ENCODE results near the gene ASTN2. TPM values are rescaled to one million over a fixed set of nuclear protein-coding genes. Genes with fewer than 3 reads are reported as not detected.

The ASTN2 gene
- total and polyA plus RNA-seq, 12 donors: 1.9 to 11.1 (median 4.0) TPM

DNA sequence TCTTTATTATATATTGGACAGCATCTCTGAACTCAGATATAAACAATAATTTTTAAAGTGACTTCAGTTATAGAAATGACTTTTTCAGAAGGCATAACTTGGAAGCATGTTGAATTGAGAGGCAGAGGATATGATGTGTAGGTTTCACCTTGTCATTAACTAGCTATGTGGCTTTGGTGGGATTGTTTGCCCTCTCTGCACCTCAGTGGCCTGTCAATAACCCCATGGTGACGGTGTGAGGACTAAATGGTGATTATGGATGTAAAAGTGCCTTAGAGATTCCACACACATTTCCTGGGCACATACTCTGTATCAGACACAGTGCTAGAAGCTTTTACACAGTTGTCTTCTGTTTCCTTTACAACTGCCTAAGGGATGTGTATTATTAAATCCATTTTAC is 962.6 kb downstream of the ASTN2 start:
- Histone ChIP-seq H3K4me3 (no peak overlapping the region), H3K9me3 (peaks cover 0 to 15% (median 5%) of the 10 kb centered on the region in 11 donors), H3K4me1 (peaks cover 0 to 9% (median 0%) of the 10 kb centered on the region in 9 donors), H3K36me3 (no peaks in the 10 kb centered on the region), H3K27ac (no peak overlapping the region), H3K27me3 (no peaks in the 10 kb centered on the region)
- 79 to 97% methylated on average over 1 of the region's 1 CpG for WGBS, 2 donors
- intact Hi-C loops (cut with DNase I): no loop called here
- DNase-seq (no peak), ATAC-seq (no peak)
- no peak for TF ChIP-seq CTCF (IDR thresholded peaks at IDR 0.05)

GRCh38 chr9:116451500-116452115 is 963.2 kb downstream of the ASTN2 start:
- ATAC-seq (no peak), DNase-seq (no peak)
- Histone ChIP-seq H3K27ac (no peak overlapping the region), H3K27me3 (no peaks in the 10 kb centered on the region), H3K36me3 (no peaks in the 10 kb centered on the region), H3K4me1 (peaks cover 0 to 9% (median 0%) of the 10 kb centered on the region in 9 donors), H3K4me3 (no peak overlapping the region), H3K9me3 (peaks cover 0 to 9% (median 0%) of the 10 kb centered on the region in 11 donors)
- 86 to 90% methylated on average over 2 of the region's 2 CpGs for WGBS, 2 donors
- intact Hi-C loops (cut with DNase I): no loop called here
- TF ChIP-seq CTCF (IDR thresholded peaks at IDR 0.05): no peak

DNA sequence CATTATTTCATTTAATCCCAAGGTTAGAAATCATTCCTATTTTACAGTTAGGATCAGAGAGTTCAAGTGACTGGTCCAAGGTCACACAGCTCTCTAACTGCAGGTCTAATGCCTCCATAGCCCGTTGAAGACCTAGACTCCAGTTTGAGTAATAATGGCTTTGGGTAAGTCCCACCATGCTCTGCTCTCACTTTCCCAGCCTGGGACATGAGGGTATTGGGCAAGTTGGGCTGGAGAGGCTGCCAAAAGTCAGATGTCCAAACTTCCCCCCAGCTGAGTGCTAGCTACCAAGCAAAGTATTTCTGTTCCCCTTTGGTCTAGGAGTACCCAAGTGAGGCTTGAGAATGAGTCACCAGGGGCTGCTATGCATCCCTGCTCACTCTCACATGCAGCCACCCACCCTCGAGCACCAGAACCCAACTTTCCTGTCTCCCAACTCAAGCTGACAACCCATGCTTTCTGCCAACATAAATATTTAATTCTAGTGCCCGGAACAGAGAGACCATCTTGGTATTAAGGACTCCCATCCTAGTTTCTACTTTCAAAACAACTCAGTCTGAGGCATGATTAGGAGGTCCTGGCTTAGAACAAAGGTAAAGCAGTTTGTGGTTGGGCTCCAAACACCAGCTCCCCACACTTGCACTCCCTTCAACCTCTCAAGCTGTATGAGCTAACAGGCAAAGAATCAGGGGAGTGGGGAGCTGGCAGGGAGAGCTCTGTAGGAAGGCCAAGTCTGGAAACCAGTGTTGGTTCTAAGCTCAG is 964.3 kb downstream of the ASTN2 start:
- WGBS, 2 donors: 66 to 73% methylated on average over 3 of the region's 3 CpGs
- Histone ChIP-seq H3K9me3 (no peaks in the 10 kb centered on the region), H3K27me3 (no peaks in the 10 kb centered on the region), H3K4me1 (peaks cover 0 to 9% (median 0%) of the 10 kb centered on the region in 9 donors), H3K4me3 (no peak overlapping the region), H3K36me3 (no peaks in the 10 kb centered on the region), H3K27ac (no peak overlapping the region)
- no peak for DNase-seq
- ATAC-seq: peak in 1 of 8 donors; percentile 47
- intact Hi-C loops (cut with DNase I): no loop called here
- TF ChIP-seq CTCF (IDR thresholded peaks at IDR 0.05): no peak

DNA sequence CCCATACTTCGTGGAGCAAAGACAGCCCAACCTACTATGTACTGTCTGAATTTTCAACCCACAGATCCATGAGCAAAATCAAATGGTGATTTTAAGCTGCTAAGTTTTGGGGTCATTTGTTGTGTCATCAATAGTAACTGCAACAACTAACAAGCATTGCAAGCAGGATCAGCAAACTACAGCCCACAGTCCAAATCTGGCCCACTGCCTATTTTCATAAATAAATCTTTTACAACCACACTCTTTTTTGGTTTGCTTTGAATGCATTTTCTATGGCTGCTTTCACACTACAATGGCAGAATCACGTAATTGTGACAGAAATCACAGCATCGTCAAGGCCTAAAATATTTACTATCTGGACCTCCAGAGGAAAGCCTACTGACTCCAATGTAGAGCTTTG is 964.9 kb downstream of the ASTN2 start:
- intact Hi-C loops (cut with DNase I): no loop called here
- H3K36me3 ChIP-seq: no peaks in the 10 kb centered on the region
- H3K27me3 ChIP-seq: no peaks in the 10 kb centered on the region
- no peak for TF ChIP-seq CTCF (IDR thresholded peaks at IDR 0.05)
- no peak for DNase-seq
- WGBS, 2 donors: 92 to 93% methylated on average over 3 of the region's 3 CpGs
- ATAC-seq: no peak
- H3K4me1 ChIP-seq: peaks cover 0 to 9% (median 0%) of the 10 kb centered on the region in 9 donors
- no peaks in the 10 kb centered on the region for H3K9me3 ChIP-seq
- H3K4me3 ChIP-seq: no peak overlapping the region
- H3K27ac ChIP-seq: no peak overlapping the region
